WI38 (cell line): ENCODE measurements around the gene GRAMD2A.

Experiments
- H3K4me3 ChIP-seq: 2 replicates; pipeline ENCODE4 v1.5.1; 2011; ENCODE audit warnings: low read depth, mild to moderate bottlenecking, control low read depth, low read length
- TF ChIP-seq, protein P1 (sequence below): IDR thresholded peaks from 2 replicates; pipeline ENCODE4 v1.5.1; 2012; ENCODE audit warnings: low read depth, mild to moderate bottlenecking, control low read depth, low read length

GRAMD2A gene

DNA sequence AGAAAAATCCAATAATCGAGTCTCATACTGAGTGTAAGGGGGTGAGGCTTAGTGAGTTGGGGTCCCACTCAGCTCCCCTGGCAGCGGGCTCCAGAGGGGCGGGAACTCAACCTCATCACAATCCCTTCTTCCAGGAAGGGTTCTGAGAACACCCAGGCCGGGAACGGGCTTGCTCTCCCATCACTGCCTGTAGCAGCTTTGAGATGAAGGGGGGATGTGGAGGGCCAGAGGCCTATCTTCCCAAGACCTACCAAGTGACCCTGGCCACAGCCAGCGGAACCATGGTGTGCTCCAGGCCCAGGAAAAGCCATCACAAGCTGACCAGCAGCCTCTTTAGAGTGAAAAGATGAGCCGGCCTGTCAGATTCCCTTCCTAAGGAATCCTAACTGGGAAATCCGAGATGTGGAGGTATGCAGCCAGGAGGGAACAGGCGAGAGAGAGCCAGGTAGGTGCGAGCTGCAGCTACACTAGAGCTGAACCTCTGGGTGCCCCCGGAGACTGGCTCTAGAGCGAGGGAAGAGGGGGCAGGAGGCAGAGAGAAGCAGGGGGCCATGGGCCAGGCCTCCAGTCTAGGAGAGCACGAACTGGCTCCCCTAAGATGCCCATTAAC lies 18.5 kb downstream of the GRAMD2A start:
- TF ChIP-seq, protein P1, sequence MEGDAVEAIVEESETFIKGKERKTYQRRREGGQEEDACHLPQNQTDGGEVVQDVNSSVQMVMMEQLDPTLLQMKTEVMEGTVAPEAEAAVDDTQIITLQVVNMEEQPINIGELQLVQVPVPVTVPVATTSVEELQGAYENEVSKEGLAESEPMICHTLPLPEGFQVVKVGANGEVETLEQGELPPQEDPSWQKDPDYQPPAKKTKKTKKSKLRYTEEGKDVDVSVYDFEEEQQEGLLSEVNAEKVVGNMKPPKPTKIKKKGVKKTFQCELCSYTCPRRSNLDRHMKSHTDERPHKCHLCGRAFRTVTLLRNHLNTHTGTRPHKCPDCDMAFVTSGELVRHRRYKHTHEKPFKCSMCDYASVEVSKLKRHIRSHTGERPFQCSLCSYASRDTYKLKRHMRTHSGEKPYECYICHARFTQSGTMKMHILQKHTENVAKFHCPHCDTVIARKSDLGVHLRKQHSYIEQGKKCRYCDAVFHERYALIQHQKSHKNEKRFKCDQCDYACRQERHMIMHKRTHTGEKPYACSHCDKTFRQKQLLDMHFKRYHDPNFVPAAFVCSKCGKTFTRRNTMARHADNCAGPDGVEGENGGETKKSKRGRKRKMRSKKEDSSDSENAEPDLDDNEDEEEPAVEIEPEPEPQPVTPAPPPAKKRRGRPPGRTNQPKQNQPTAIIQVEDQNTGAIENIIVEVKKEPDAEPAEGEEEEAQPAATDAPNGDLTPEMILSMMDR: no peak
- H3K4me3 ChIP-seq: no peak overlapping the region

DNA sequence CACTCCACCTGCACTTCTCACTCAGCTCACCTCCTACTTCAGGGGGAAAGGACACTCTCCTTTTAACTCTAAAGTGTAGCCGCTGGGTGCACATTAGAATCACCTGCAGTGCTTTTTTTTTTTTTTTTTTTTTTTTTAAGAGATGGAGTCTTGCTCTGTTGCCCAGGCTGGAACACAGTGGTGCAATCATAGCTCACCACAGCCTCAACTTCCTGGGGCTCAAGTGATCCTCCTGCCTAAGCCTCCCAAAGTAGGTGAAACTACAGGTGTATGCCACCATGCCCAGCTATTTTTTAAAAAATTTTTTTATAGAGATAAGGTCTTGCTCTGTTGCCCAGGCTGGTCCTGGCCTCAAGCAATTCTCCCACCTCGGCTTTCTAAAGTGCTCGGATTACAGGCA lies 20.8 kb downstream of the GRAMD2A start:
- H3K4me3 ChIP-seq: no peak overlapping the region
- TF ChIP-seq, protein P1: no peak

DNA sequence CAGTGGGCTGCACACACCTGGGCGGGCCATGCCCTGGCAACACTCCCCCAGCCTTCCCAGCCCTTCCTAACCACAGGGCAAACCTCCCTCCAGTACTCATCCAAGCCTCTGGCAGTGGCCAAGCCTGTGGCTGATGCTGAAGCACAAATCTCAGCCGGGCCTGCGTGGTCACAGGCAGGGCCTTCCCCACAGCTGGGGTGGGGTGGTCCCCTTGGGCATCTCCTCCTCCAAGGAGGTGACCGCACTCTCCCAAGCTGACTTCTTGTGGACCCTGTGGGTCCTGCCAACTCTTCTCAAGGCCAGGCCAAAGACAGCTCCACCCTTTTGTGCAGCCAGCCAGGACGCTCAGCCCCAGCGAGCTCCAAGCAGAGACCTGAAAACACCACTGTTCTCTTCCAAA lies 21.4 kb downstream of the GRAMD2A start:
- TF ChIP-seq, protein P1: no peak
- H3K4me3 ChIP-seq: no peak overlapping the region

DNA sequence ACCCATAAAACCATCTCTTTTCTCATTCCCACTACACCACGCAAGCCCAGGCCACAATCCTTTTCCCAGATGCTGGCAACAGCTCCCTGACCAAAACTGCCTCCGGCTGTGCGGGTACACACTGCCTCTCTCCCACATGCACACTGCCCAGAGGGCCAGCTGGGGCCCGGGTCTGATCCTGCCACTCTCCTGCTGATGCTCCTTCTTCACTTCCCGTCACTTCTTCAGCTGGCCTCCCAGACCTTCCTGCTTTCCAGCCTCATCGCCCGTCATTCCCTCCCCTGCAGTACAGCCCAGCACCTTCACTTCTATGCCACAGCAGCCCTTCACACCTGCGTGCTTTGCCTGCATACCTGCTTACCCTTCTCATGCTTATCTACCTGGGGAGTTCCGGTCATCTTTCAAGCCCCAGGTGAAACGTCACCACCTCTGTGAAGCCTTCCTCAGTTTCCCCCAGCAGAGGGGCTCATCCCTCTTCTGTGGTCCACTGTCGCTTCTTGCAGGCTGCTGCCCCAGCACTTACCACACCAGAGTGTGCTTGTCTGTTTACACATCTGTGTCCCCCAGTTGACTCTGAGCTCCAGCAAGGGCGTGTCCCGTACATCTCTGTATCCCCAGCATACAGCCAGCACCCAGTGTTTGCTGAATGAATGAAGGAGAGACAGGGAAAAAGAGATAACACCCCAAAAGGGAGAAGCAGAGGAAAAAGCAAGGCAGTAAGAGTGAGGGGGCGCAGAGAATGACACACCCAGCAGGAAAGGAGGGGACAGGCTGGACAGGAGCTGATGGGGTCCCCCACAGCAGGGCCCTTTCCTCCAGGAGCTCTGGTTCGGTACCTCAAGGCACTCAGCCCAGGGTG lies 22.2 kb downstream of the GRAMD2A start:
- no peak overlapping the region for H3K4me3 ChIP-seq
- TF ChIP-seq, protein P1: no peak

DNA sequence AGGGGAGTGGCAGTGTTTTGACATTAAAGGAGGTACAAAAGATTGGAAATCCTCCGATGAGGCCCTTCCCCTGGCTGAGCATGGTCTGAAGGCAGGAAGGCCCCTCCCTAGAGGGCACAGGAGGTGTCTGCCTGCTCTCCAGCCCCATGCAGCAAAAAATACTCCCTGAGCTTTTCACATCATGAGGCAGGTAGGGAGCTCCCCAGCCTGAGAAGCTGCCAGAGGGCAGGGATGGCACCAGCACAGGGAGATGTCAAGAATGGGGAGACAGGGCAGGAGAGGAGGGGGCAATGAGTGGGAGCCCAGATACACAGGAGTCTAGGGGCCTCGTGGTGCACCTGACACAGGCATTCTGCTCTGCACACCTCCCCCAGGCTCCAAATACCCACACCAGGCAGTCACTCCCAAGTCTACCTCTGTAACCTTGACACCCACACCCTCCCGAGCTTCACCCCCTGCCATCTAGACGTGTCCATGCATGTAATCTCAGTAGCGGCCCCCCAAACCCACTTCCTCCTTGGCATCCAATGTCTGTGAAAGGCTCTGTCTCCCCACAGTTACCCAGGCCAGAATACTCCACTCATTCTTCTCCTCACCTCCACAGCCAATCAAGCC lies 22.9 kb downstream of the GRAMD2A start:
- H3K4me3 ChIP-seq: no peak overlapping the region
- TF ChIP-seq, protein P1: no peak

DNA sequence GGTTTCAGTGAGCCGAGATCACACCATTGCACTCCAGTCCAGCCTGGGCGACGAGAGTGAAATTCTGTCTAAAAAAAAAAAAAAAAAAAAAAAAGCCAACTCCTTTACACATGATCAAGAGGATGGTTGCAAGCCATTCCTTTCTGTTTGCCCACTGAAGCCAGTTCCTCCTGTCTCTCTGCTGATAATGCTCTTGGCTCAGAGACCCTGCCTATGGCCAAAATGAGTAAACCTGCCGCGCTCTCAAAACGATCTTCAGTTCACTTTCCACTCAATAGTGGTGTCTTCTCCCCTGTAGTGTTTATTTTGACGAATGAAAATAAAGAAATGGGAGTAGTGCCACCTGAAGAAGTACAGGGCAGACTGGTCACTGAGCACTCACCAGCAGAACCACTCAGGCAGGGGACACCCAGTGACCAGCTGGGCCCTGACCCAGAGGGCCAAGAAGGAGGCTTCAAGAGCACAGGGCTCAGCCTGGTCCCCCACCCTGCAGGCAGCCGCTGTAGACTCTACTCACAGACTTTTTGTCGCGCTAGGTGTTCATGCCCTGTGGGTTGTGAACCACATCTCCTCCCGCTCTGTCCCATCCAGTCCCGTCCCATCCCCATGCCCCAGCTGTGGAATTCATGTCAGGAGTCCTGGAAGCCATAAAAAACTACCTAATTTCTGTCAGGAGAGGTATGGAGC lies 23.6 kb downstream of the GRAMD2A start:
- TF ChIP-seq, protein P1: no peak
- H3K4me3 ChIP-seq: no peak overlapping the region
